Effector CD4-positive, alpha-beta T cell (primary cell): Measurements from ENCODE around the gene OR5K4. TPM values are rescaled to one million over a fixed set of nuclear protein-coding genes. Genes with fewer than 3 reads are reported as not detected.

Source experiments
- DNase-seq: peaks from one replicate; pipeline ENCODE4 v3.0.0-alpha.2; 2020
- total RNA-seq: gene quantifications from one replicate; lab custom pipeline; 2026; lab: John Stamatoyannopoulos, UW

The OR5K4 gene
- not detected for total RNA-seq

GRCh38 chr3:98353554-98353953 is at the start of gene OR5K4:
TSS of gene OR5K4 (plus strand) at chr3:98353854. CDS start at chr3:98353854, 0 bp downstream.
- DNase-seq = no peak

GRCh38 chr3:98322101-98322500 is 31.6 kb upstream of the OR5K4 start:
- DNase-seq = no peak

DNA sequence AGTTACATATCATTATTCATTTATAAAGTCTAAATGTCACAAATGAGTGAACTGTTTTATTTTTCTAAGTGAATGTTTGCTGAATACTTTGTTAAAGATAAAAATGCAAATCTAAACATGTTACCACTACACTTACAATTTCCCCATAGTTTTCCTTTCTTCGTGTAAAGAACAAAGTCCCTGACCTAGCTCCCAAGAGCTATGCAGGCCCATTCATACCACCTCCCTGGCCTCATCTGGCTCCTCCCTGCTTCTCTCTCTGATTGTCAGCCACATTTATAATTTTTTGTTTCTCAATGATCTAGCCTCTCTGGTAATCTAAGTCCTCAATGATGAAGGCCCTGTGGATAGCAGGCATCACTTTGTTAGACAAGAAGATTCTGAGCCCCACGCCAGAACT is 31.0 kb upstream of the OR5K4 start:
- DNase-seq = no peak

GRCh38 chr3:98323425-98323824 is 30.2 kb upstream of the OR5K4 start:
- no peak for DNase-seq

DNA sequence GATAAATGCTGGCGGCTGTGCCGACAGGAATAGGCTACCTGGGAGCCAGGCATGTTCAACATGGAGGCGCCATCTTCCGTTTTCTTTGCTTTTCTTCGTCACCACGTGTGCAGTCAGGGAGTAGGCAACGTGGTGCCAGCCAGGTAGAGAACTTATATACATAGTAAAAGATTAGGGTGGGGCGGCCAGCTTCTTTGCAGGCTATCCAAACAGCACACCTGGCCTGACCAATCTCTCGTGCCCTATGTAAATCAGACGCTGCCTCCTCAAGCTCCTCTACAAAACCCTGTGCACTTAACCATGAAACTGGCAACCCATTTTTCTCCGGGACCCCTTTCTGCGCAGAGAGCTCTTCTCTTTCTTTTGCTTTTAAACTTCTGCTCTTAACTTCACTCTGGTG is 28.6 kb upstream of the OR5K4 start:
- no peak for DNase-seq

DNA sequence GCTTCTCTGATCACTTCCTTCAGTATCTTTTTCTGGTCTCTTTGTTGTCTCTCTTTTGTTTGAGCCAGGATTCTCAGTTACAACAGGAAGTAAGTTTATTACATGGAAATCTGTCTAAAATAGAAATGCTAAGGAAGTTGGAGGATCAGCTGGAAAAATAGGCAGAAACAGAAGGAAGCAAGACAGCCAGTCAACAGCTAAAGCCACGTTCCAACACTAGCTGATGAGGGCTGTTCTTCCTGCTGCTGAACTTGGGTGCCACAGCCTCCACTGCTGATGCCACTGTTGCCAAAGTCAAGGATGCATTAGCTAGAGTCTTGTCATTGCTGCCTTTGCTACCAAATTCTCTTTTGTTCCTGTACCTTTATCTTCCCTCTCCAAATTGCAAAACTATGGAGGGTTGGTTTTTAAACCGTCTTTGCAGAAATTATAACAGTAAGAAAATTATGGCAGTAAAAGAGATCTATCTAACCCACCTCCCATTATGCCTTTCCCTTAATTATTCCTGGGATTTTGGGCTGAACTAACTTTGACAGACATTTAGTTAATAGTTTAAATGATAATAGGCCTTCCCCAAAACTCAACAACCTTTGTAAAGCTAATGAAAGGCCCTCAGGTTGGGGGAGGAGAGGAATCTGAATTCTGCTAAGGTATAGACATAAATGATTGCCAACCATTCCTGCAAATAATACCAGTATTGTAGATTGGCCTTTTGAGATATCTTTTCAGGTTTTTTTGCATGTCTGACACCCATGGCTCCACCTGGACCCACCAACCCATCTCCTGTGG is 27.4 kb upstream of the OR5K4 start:
- no peak for DNase-seq

DNA sequence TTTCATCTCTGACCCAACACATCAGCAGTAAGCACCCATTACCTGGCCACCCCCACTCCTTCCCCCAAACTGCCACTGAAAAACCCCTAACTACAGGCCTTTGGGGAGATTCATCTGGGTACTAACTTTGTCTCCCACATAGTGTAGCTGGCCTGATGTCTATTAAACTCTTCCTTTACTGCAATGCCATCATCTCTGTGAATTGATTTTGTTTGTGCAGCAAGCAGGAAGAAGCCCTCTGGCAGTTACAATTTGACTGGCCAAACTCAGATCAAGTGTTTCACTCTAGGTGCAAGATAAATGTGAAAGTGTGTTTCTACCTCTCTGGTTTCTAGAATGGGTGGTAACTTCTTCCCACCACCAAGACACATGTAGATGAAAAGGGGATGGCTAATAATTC is 26.7 kb upstream of the OR5K4 start:
- no peak for DNase-seq

DNA sequence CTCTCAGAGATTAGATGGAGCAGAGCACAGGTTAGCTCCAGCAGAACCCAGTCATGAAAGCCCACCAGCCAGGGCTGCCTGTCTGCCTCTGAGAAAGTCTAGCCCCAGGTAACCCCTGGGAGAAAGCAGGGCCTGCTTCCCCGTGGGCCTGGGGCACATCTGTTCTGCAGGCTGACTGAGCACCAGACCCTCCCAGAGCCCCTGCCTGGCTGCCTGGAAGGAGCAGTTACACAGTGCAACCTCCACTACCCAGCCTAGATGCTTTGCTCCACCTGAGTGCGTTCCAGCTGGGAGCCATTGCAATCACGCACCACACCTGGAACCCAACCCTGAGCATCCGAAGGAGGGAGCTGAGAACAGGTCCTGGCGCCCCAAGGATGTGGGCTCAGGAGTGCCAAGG is 24.7 kb upstream of the OR5K4 start:
- no peak for DNase-seq

DNA sequence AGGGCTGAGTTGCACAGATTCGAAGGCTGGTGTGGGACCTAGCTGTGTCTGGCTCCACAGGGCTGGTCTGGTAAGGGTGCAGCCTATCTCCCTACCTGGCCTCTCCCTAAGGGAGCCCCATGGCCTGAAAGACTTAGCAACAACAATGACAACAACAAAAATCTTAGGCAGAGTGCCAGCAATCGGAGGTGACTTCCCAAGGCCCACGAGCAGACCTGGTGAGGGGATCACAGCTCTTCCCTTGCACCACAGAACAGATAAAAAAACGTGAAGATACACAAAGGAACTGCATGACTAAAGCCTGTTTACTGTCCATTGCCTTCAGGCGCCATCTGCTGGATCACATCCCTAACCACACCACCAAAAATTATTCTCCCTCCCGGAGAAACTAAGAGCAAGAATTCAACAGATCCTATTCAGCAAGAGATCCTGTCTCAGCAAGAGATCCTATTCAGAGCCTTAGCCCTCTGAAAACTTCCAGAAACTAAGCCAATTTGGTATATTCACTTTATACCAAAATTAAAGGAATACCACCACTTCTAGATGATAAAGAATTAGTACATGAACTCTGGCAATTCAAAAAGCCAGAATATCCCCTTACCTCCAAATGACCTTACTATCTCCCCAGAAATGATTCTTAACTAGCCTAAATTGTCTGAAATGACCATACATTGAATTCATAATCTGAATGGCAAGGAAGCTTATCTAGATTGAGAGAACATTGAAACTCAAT is 24.1 kb upstream of the OR5K4 start:
- peak; percentile 21 for DNase-seq

DNA sequence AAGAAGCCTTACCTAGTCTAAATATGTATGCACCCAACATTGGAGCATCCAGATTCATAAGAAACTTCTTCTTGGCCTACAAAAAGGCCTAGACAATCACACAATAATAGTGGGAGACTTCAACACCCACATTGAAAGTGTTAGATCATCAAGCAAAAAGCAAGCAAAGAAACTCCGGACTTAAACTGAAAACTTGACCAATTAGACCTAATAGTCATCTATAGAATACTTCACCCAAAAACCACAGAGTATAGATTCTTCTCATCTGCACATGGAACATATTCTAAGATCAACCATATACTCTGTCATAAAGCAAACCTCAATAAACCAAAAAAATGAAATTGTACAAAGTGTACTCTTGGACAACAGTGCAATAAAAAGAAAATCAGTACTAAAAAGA is 22.3 kb upstream of the OR5K4 start:
- no peak for DNase-seq

DNA sequence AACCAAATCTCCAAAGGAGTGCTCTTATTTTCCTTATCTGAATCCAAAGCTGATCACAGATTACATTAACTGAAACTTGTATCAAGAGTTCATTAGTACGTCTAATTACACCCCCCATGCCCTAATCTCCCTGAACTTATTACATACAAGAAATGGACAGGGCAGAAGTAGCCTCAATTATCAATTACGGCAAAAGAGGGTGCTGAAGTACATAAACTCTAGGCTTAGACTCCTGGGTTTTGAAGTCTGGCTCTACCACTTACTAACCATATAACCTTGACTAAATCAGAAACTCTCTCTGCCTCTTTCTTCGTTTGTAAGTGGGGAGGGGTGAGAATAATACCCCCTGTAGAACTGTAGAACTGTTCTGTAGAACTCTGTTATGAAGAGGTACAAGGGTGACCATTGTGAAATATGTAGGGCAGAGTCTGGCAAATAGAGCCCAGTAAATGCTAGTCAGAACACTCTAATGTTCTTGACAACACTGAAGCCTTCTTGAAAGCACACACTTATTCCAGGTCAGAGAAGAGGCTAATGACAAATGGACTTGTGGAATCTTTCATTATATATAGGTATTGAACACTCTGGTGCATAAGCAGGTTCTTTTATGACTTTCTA is 19.6 kb upstream of the OR5K4 start:
- DNase-seq = no peak

GRCh38 chr3:98339031-98339430 is 14.6 kb upstream of the OR5K4 start:
- no peak for DNase-seq

DNA sequence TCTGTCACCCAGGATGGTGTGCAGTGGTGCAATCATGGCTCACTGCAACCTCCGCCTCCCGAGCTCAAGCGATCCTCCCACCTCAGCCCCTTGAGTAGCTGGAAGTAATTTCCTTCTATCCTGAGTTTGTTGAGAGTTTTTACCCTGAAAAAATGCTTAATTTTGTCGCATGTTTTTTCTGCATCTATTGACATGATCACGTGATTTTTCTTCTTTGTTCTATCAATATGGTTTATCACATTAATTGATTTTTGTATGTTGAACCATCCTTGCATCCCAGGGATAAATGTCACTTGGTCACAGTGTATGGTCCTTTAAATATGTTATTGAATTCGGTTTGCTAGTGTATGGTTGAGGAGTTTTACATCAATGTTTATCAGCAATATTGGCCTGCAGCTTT is 11.9 kb upstream of the OR5K4 start:
- DNase-seq = no peak

DNA sequence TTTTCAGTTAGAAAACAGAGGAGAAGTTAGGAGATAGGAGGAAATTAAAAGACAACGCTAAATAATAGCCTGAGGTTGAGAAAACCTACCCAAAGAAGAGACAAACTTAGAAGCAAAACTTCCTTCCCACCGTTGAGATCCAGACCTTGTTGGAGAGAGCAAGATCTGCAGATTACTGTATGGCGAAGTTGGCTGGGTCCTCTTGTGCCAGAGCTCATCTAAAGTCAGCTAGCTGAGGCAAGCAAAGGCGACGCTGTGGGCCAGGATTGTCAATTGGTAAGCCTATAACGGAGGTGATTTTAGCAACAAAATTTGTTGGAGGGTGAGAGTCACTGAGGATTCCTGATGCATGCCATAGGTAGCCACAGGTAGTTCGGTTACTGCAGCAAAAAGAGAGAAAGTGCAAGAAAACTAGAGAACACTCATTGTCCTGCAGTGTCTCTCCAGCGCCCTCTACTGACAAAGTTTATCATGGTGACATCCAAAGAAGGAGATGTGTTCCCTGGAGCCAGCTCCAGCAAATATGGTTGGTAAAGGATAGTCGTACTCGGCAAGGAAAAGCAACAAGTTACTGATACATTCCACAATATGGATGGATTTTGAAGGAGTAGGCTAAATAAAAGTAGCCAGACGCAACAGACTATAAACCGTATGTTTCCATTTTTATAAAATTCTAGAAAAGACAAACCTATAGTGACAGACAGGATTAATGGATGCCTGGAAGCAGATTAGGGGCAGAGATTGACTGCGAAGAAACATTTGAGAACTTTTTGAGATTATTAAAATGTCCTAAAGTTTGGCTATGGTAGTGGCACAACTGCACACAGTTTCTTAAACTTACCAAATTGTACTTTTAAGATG is 9.8 kb upstream of the OR5K4 start:
- no peak for DNase-seq

- DNase-seq = no peak
Observed at GRCh38 chr3:98350082-98350481, 3.6 kb upstream of the OR5K4 start.

GRCh38 chr3:98359250-98359649 is 5.6 kb downstream of the OR5K4 start:
- DNase-seq = no peak

GRCh38 chr3:98359993-98360675 is 6.5 kb downstream of the OR5K4 start:
- no peak for DNase-seq

GRCh38 chr3:98360681-98361080 is 7.0 kb downstream of the OR5K4 start:
- no peak for DNase-seq

DNA sequence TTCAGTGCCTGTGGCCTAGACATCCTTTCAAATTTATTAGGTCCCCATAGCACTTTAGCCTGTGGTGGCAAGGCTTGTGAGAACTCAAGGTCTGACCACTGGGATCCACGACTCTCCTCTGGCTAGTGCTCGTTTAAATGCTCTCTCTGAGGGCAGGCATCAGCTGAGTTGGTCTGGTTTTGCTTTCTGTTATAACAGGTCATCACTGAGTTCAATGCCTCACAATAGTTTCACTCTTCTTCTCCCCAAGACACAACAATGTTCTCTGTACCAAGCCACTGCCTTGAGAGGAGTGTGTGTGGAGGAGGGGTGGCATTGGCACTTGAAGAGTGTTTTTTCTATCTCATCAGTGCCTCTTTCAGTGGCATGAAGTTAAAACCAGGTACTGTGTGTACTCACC is 7.6 kb downstream of the OR5K4 start:
- no peak for DNase-seq

DNA sequence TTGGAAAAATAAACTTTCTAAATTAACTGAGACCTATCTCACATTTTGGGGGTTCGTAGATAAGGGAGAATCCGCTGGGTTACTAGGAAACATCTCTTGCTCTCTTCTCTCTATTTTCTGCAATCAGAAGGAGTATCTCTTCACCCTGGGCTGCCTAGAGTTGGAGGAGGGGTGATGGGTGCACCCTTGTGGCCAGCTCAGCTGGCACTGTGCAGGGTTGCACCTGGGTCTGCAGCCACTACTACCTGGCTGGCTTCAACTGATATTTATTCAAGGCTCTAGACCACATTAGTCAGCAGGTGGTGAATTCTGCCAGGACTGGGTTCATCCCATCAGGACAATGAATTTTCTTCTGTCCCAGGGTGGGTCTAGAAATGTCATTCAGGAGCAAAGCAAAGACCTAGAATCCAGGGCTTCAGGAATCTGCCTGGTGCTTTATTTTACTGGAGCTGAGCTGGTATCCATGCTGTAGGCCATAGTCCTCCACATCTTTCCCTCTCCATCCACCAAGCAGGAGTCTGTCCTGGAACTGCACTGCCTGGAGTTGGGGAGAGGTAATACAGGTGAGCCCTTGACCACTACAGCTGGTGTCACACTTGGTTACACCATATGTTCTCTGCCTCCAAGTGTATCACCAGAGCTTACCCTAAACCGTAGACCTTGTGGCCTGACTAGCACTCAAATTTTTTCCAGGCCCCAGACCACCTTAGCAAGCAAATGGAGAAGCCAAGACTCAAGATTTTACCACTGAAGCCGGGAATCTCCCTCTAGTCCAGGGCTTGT is 14.0 kb downstream of the OR5K4 start:
- DNase-seq = no peak

DNA sequence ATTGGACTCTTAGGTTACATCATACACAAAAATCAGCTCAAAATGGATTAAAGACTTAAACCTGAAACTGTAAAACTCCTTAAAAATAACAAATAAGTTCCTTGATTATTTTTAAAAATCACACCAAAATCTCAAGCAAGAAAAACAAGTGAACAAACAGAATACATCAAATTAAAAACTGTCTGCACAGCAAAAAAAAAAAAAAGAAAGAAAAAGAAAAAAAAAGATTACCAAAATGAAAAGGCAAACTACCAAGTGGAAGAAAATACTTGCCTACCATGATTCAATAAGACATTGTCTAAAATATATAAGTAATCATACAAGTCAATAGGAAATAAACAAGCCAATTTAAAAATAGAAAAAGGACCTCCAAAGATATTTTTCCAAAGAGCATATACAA is 17.5 kb downstream of the OR5K4 start:
- DNase-seq = no peak

DNA sequence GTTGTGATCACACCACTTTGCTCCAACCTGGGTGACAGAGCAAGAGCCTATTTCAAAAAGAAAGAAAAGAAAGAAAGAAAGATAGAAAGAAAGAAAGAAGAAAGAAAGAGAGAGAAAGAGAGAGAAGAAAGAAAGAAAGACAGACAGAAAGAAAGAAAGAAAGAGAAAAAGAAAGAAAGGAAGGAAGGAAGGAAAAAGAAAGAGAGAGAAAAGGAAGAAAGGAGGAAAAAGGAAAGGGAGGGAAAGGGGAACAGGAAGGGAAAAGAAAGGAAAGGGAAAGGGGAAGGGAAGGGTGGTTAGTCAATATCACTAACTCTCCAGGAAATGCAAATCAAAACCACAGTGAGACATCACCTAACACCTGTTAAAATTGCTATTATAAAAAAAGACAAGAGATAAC is 18.2 kb downstream of the OR5K4 start:
- DNase-seq = no peak
